ENCODE data around the gene PRKAG2.

The PRKAG2 gene

GRCh38 chr7:151723321-151723720, 153.6 kb downstream of the PRKAG2 start:
- H3K27ac ChIP-seq, result no peak overlapping the region
- no peak for DNase-seq (ENCODE audit: low read depth, low spot score)

- no peak overlapping the region for H3K27ac ChIP-seq
- DNase-seq (ENCODE audit: low read depth, low spot score), result no peak
Observed at GRCh38 chr7:151722533-151722932, 154.4 kb downstream of the PRKAG2 start.

GRCh38 chr7:151721694-151722093, 155.2 kb downstream of the PRKAG2 start:
- H3K27ac ChIP-seq, result no peak overlapping the region
- DNase-seq (ENCODE audit: low read depth, low spot score), result no peak

GRCh38 chr7:151721236-151721635, 155.7 kb downstream of the PRKAG2 start:
- no peak for DNase-seq (ENCODE audit: low read depth, low spot score)
- H3K27ac ChIP-seq, result no peak overlapping the region

- no peak overlapping the region for H3K27ac ChIP-seq
- DNase-seq (ENCODE audit: low read depth, low spot score), result no peak
Observed at GRCh38 chr7:151720280-151720679, 156.6 kb downstream of the PRKAG2 start.

- no peak for DNase-seq (ENCODE audit: low read depth, low spot score)
- H3K27ac ChIP-seq, result no peak overlapping the region
Observed at GRCh38 chr7:151719897-151720242, 157.0 kb downstream of the PRKAG2 start.

- DNase-seq (ENCODE audit: low read depth, low spot score), result no peak
- H3K27ac ChIP-seq, result no peak overlapping the region
Observed at GRCh38 chr7:151719031-151719896, 157.7 kb downstream of the PRKAG2 start.

GRCh38 chr7:151717918-151718317, 159.0 kb downstream of the PRKAG2 start:
- no peak for DNase-seq (ENCODE audit: low read depth, low spot score)
- H3K27ac ChIP-seq, result no peak overlapping the region

- DNase-seq (ENCODE audit: low read depth, low spot score), result no peak
- H3K27ac ChIP-seq, result no peak overlapping the region
Observed at GRCh38 chr7:151717415-151717814, 159.5 kb downstream of the PRKAG2 start.

GRCh38 chr7:151716323-151716722, 160.6 kb downstream of the PRKAG2 start:
- no peak overlapping the region for H3K27ac ChIP-seq
- no peak for DNase-seq (ENCODE audit: low read depth, low spot score)

GRCh38 chr7:151715666-151716315, 161.1 kb downstream of the PRKAG2 start:
- DNase-seq (ENCODE audit: low read depth, low spot score), result no peak
- no peak overlapping the region for H3K27ac ChIP-seq

GRCh38 chr7:151714201-151714600, 162.7 kb downstream of the PRKAG2 start:
- no peak for DNase-seq (ENCODE audit: low read depth, low spot score)
- H3K27ac ChIP-seq, result no peak overlapping the region

- DNase-seq (ENCODE audit: low read depth, low spot score), result no peak
Observed at GRCh38 chr7:151712810-151713125, 164.1 kb downstream of the PRKAG2 start.

GRCh38 chr7:151711906-151712809, 164.8 kb downstream of the PRKAG2 start:
- DNase-seq (ENCODE audit: low read depth, low spot score), result no peak
- H3K27ac ChIP-seq, result no peak overlapping the region

More at GRCh38 chr7:151712810-151713125, 164.1 kb downstream of the PRKAG2 start:
- no peak overlapping the region for H3K27ac ChIP-seq

GRCh38 chr7:151711435-151711872, 165.5 kb downstream of the PRKAG2 start:
- DNase-seq (ENCODE audit: low read depth, low spot score), result no peak
- no peak overlapping the region for H3K27ac ChIP-seq

- no peak overlapping the region for H3K27ac ChIP-seq
- no peak for DNase-seq (ENCODE audit: low read depth, low spot score)
Observed at GRCh38 chr7:151710646-151711434, 166.1 kb downstream of the PRKAG2 start.

- no peak for DNase-seq (ENCODE audit: low read depth, low spot score)
- H3K27ac ChIP-seq, result no peak overlapping the region
Observed at GRCh38 chr7:151710121-151710640, 166.7 kb downstream of the PRKAG2 start.

GRCh38 chr7:151709141-151710038, 167.5 kb downstream of the PRKAG2 start:
- DNase-seq (ENCODE audit: low read depth, low spot score), result no peak
- no peak overlapping the region for H3K27ac ChIP-seq

- DNase-seq (ENCODE audit: low read depth, low spot score), result no peak
- H3K27ac ChIP-seq, result no peak overlapping the region
Observed at GRCh38 chr7:151708610-151709009, 168.3 kb downstream of the PRKAG2 start.

Data from epithelial cell of prostate (primary cell).